Measurements from ENCODE around the gene IPO9. TPM values are rescaled to one million over a fixed set of nuclear protein-coding genes. Genes with fewer than 3 reads are reported as not detected.

IPO9 gene
- total and polyA plus RNA-seq, 2 of the 4 experiments (the other 2 are of a cell fraction), result 14.0 to 23.4 TPM

- H3K9ac ChIP-seq (ENCODE audit: low read depth, low read length), result no peak overlapping the region
- CTCF ChIA-PET, result interaction anchor here (0.6 to 1.4 kb wide), 3 partner anchors 12 to 41 kb away, joined by 3 to 8 read pairs (median 4); no protein-coding TSS in a partner anchor
- no peak overlapping the region for H3K4me2 ChIP-seq (ENCODE audit: low read depth, low read length)
Observed at GRCh38 chr1:201883786-201884185, 54.8 kb downstream of the IPO9 start.

More at GRCh38 chr1:201883786-201884185, 54.8 kb downstream of the IPO9 start:
- H4K91ac ChIP-seq (ENCODE audit: insufficient read depth, low read depth, low read length), result no peak overlapping the region
- no peak overlapping the region for H4K8ac ChIP-seq (ENCODE audit: low read depth in 2 of 2, low read length in 2 of 2)
- H2BK15ac ChIP-seq (ENCODE audit: low read depth, low read length), result no peak overlapping the region
- no peak for TF ChIP-seq RFX5 (IDR thresholded peaks at IDR 0.05; ENCODE audit: low read depth, low read length)
- no peak for TF ChIP-seq NFE2L2 (IDR thresholded peaks at IDR 0.05; ENCODE audit: low read depth, low read length)
- TF ChIP-seq, protein P1, sequence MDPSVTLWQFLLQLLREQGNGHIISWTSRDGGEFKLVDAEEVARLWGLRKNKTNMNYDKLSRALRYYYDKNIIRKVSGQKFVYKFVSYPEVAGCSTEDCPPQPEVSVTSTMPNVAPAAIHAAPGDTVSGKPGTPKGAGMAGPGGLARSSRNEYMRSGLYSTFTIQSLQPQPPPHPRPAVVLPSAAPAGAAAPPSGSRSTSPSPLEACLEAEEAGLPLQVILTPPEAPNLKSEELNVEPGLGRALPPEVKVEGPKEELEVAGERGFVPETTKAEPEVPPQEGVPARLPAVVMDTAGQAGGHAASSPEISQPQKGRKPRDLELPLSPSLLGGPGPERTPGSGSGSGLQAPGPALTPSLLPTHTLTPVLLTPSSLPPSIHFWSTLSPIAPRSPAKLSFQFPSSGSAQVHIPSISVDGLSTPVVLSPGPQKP (IDR thresholded peaks at IDR 0.05; ENCODE audit: borderline replicate concordance, low read depth, low read length), result no peak
- TF ChIP-seq FOS (IDR thresholded peaks at IDR 0.05; ENCODE audit: low read depth, low read length), result no peak
- TF ChIP-seq, protein P2, sequence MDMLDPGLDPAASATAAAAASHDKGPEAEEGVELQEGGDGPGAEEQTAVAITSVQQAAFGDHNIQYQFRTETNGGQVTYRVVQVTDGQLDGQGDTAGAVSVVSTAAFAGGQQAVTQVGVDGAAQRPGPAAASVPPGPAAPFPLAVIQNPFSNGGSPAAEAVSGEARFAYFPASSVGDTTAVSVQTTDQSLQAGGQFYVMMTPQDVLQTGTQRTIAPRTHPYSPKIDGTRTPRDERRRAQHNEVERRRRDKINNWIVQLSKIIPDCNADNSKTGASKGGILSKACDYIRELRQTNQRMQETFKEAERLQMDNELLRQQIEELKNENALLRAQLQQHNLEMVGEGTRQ (IDR thresholded peaks at IDR 0.05; ENCODE audit: low read depth, low read length), result no peak
- TF ChIP-seq MAZ (IDR thresholded peaks at IDR 0.05; ENCODE audit: borderline replicate concordance, low read depth, low read length), result no peak
- TF ChIP-seq BHLHE40 (IDR thresholded peaks at IDR 0.05; ENCODE audit: low read depth, low read length), result no peak
- TF ChIP-seq CHD1 (IDR thresholded peaks at IDR 0.05; ENCODE audit: low read depth, low read length), result no peak
- no peak for TF ChIP-seq RCOR1 (IDR thresholded peaks at IDR 0.05; ENCODE audit: insufficient replicate concordance, low read length)
- no peak for TF ChIP-seq CEBPB (IDR thresholded peaks at IDR 0.05; ENCODE audit: low read depth, low read length)
- TF ChIP-seq SMC3 (IDR thresholded peaks at IDR 0.05; ENCODE audit: low read depth, low read length), result no peak
- TF ChIP-seq RAD21 (IDR thresholded peaks at IDR 0.05; ENCODE audit: low read length), result no peak
- TF ChIP-seq, protein P3, sequence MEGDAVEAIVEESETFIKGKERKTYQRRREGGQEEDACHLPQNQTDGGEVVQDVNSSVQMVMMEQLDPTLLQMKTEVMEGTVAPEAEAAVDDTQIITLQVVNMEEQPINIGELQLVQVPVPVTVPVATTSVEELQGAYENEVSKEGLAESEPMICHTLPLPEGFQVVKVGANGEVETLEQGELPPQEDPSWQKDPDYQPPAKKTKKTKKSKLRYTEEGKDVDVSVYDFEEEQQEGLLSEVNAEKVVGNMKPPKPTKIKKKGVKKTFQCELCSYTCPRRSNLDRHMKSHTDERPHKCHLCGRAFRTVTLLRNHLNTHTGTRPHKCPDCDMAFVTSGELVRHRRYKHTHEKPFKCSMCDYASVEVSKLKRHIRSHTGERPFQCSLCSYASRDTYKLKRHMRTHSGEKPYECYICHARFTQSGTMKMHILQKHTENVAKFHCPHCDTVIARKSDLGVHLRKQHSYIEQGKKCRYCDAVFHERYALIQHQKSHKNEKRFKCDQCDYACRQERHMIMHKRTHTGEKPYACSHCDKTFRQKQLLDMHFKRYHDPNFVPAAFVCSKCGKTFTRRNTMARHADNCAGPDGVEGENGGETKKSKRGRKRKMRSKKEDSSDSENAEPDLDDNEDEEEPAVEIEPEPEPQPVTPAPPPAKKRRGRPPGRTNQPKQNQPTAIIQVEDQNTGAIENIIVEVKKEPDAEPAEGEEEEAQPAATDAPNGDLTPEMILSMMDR (conservative IDR thresholded peaks at IDR 0.05; ENCODE audit: low read depth, low read length), result no peak
- no peak for TF ChIP-seq MXI1 (IDR thresholded peaks at IDR 0.05; ENCODE audit: borderline replicate concordance, low read depth, low read length)
- no peak for TF ChIP-seq POLR2A (IDR thresholded peaks at IDR 0.05; ENCODE audit: low read depth, low read length)
- no peak for TF ChIP-seq MAFK (IDR thresholded peaks at IDR 0.05; ENCODE audit: low read depth, low read length)
- H3K56ac ChIP-seq (ENCODE audit: extremely low read depth, insufficient read depth, low read length), result no peak overlapping the region
- H2BK120ac ChIP-seq (ENCODE audit: low read depth, low read length), result no peak overlapping the region
- POLR2A ChIA-PET (ENCODE audit: unreplicated experiment), result no interaction called here
- H3K27me3 ChIP-seq (ENCODE audit: control insufficient read depth, insufficient read depth, low read length), result no peaks in the 10 kb centered on the region
- WGBS, 2 experiments (ENCODE audit: extremely low coverage in 2 of 2, insufficient read length in 1 of 2), result no CpG with 5 or more reads among the region's 7 CpGs
- H2AK9ac ChIP-seq (replicated peaks; ENCODE audit: low read depth, low read length, poor library complexity), result no peak overlapping the region
- intact Hi-C loops (cut with micrococcal nuclease) (loop anchor here (10.0 kb wide), 1 partner anchor 231 kb away; no protein-coding TSS in a partner anchor), in situ Hi-C loops (cut with MboI; ENCODE audit: low sequenced_read_pairs) (no loop called here), dilution Hi-C loops (cut with HindIII; ENCODE audit: low sequenced_read_pairs, unreplicated experiment) (no loop called here)
- no peak overlapping the region for H2AFZ ChIP-seq (replicated peaks; ENCODE audit: low read length, poor library complexity)
- peaks cover 0 to 8% of the 10 kb centered on the region in 2 experiments; a peak in 1 of 4 replicates for H3K79me1 ChIP-seq (ENCODE audit: low read depth in 1 of 2, low read length in 2 of 2)
- peak overlapping the region; percentile 57; the same call in 1 of the 2 replicates for H2AK5ac ChIP-seq (ENCODE audit: low read depth, low read length)
- no peak overlapping the region for H2BK5ac ChIP-seq (ENCODE audit: low read depth, low read length, poor library complexity, severe bottlenecking)
- peaks cover 26% of the 10 kb centered on the region for H3K4me1 ChIP-seq (ENCODE audit: control insufficient read depth, insufficient read depth, low read length)
- no peaks in the 10 kb centered on the region for H3K9me3 ChIP-seq (ENCODE audit: control insufficient read depth, insufficient read depth, low read length)
- H4K20me1 ChIP-seq (ENCODE audit: insufficient read depth, low read length), result no peaks in the 10 kb centered on the region; the same call in 1 of the 2 replicates
- peaks cover 34% of the 10 kb centered on the region for H3K9me1 ChIP-seq (ENCODE audit: insufficient read depth, low read length)
- H3K4me3 ChIP-seq (ENCODE audit: insufficient read depth, low read depth, low read length), result no peak overlapping the region
- ATAC-seq (ENCODE audit: low read depth) (no peak), DNase-seq (peak; percentile 43)
- H3K14ac ChIP-seq (replicated peaks; ENCODE audit: low read depth, low read length), result peak overlapping the region; percentile 89; the same call in 1 of the 2 replicates
- no peak overlapping the region for H3K18ac ChIP-seq (ENCODE audit: low read depth, low read length)
- peak overlapping the region; percentile 47; the same call in 1 of the 2 replicates for H3K23ac ChIP-seq (ENCODE audit: low read depth, low read length)
- H3K4ac ChIP-seq (ENCODE audit: low read depth, low read length), result peak overlapping the region; percentile 54
- no peaks in the 10 kb centered on the region for H3K36me3 ChIP-seq (ENCODE audit: control insufficient read depth, insufficient read depth, low read length)
- BruUV-seq (replicated peaks), result no TSS peak
- H2BK20ac ChIP-seq (ENCODE audit: low read depth, low read length), result no peak overlapping the region
- no peak overlapping the region for H4K5ac ChIP-seq (ENCODE audit: low read depth, low read length)
- no peak overlapping the region for H3K27ac ChIP-seq (ENCODE audit: insufficient read depth, low read length)
